Measurements from ENCODE around the gene NES.
A peak's percentile ranks its signal among the peaks of the same experiment; 100 is the strongest.

The NES gene

DNA sequence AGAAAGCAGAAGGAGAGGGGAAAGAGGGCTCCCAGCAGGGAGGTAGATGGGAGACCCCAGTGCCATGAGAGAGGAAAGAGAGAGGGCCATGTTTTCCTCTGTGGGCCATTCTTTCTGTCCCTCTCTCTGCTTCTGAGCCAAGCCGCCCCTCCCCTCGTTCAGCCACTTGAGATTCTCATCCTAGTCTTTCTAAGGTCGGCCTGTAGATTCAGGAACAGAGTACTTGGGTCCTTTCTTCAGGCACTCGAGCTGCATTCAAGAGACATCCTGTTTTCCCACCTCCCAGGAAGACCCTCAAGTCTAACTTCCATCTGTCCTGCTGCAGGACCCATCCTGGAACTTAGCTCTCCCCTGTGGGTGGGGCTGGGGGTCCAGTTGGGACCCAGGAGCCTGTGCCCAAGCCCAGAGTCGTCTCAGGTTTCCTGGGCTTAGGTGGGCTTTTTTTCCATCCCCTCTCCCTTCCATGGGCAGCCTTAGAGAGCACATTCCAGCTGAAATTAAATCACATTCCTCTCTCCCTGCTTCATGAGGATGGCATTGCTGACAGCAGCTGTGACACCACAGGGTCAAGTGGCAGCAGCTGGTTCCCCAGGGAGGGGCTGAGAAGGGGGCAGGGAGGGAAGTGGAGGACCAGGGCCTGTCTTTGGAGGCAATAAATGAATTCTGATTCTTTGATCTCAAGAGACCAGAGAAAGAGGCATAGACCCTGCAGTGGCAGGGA, 13.0 kb downstream of the NES start:
- Histone ChIP-seq H3K27ac (ENCODE audit: low read depth in 2 of 2, low read length in 2 of 2) (peak overlapping the region; percentile 49 to 80), H3K4me3 (ENCODE audit: low read length in 2 of 2) (no peak overlapping the region), H3K36me3 (ENCODE audit: control insufficient read depth in 2 of 2, insufficient read depth in 2 of 2, low read length in 2 of 2) (no peaks in the 10 kb centered on the region), H3K9ac (ENCODE audit: low read depth in 1 of 2, low read length in 2 of 2) (peak overlapping the region; percentile 1 to 48), H3K27me3 (ENCODE audit: control insufficient read depth in 2 of 2, insufficient read depth in 2 of 2, low read length in 2 of 2) (no peaks in the 10 kb centered on the region), H3K4me1 (ENCODE audit: control insufficient read depth in 2 of 2, insufficient read depth in 2 of 2, low read length in 2 of 2) (peaks cover 55 to 57% of the 10 kb centered on the region in 2 donors), H3K9me3 (ENCODE audit: control insufficient read depth in 2 of 2, low read length in 2 of 2) (no peaks in the 10 kb centered on the region)

DNA sequence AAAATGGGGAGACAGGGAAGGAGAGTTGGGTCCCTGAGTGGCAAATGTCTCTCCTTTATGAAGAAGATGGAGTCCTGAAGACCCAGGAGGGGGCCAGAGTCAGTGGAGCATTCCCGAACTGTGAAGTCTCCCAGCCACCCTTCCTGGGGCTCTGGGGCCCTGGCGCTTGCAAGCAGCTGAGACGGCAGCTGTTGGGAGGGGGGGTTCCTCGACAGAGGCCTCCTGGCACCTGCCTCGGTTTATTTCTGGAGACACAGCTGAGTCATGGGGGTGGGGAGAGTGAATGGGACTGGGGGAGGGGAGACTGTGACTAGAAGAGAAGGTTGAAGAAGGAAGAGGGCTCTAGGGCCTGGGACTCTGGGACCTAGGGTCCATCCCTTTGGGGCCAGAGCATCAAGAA, 14.0 kb downstream of the NES start:
- no peaks in the 10 kb centered on the region for H3K27me3 ChIP-seq (ENCODE audit: control insufficient read depth in 2 of 2, insufficient read depth in 2 of 2, low read length in 2 of 2)
- H3K4me1 ChIP-seq (ENCODE audit: control insufficient read depth in 2 of 2, insufficient read depth in 2 of 2, low read length in 2 of 2), result peaks cover 59% of the 10 kb centered on the region in 2 donors
- H3K9me3 ChIP-seq (ENCODE audit: control insufficient read depth in 2 of 2, low read length in 2 of 2), result no peaks in the 10 kb centered on the region
- H3K36me3 ChIP-seq (ENCODE audit: control insufficient read depth in 2 of 2, insufficient read depth in 2 of 2, low read length in 2 of 2), result no peaks in the 10 kb centered on the region
- no peak overlapping the region for H3K4me3 ChIP-seq (ENCODE audit: low read length in 2 of 2)
- no peak overlapping the region for H3K9ac ChIP-seq (ENCODE audit: low read depth in 1 of 2, low read length in 2 of 2)
- peak overlapping the region; percentile 45 to 80 for H3K27ac ChIP-seq (ENCODE audit: low read depth in 2 of 2, low read length in 2 of 2)

DNA sequence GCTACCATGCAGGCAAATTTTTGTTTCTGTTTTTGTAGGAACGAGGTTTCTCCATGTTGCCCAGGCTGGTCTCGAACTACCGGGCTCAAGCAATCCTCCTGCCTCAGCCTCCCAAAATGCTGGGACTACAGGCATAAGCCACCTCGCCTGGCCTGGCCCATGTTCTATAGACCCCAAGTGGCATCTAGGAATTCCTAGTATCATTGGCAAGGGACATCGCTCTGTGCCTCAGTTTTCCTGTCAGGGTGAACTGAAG, 14.5 kb downstream of the NES start:
- Histone ChIP-seq H3K4me1 (ENCODE audit: control insufficient read depth in 2 of 2, insufficient read depth in 2 of 2, low read length in 2 of 2) (peaks cover 56 to 58% of the 10 kb centered on the region in 2 donors), H3K27me3 (ENCODE audit: control insufficient read depth in 2 of 2, insufficient read depth in 2 of 2, low read length in 2 of 2) (no peaks in the 10 kb centered on the region), H3K9me3 (ENCODE audit: control insufficient read depth in 2 of 2, low read length in 2 of 2) (no peaks in the 10 kb centered on the region), H3K4me3 (ENCODE audit: low read length in 2 of 2) (no peak overlapping the region), H3K27ac (ENCODE audit: low read depth in 2 of 2, low read length in 2 of 2) (peak overlapping the region; percentile 45 to 80), H3K36me3 (ENCODE audit: control insufficient read depth in 2 of 2, insufficient read depth in 2 of 2, low read length in 2 of 2) (no peaks in the 10 kb centered on the region), H3K9ac (ENCODE audit: low read depth in 1 of 2, low read length in 2 of 2) (no peak overlapping the region)

DNA sequence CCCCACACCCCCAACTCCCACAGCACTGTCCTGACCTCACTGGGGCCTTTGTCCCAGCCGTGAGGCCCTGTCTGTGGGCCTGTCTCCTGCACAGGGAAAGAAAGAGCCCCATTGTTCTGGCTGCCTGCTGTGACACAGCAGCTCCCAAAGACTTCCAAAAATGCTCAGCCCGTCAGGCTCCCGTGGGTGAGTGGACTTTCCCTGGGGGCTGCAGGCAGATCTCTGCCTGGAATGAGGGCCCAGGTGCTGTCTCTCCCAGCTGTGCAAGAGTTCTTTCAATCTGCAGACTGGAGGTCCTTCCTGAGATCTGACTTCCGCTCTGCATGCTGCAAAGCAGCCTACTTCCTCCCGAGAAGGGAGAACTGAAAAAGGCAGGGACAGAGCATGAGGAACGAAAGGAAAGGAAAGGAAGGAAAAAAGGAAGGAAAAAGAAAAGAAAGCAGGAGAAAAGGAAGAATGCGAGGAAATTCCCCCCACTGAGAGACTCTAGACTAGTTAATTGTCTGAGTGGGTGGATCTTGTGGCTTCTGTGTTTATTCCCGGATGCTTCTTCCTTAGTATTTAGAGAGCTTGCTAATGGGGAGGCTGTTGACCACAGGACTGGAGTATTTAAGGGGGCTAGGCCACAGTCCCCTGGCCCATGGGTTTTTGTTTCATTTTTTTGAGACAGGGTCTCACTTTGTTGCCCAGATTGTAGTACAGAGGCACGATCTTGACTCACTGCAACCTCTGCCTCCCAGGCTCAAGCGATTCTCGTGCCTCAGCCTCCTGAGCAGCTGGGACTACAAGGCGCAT, 15.0 kb downstream of the NES start:
- peaks cover 56 to 60% of the 10 kb centered on the region in 2 donors for H3K4me1 ChIP-seq (ENCODE audit: control insufficient read depth in 2 of 2, insufficient read depth in 2 of 2, low read length in 2 of 2)
- no peaks in the 10 kb centered on the region for H3K27me3 ChIP-seq (ENCODE audit: control insufficient read depth in 2 of 2, insufficient read depth in 2 of 2, low read length in 2 of 2)
- H3K27ac ChIP-seq (ENCODE audit: low read depth in 2 of 2, low read length in 2 of 2), result peak overlapping the region; percentile 45 to 80
- H3K9ac ChIP-seq (ENCODE audit: low read depth in 1 of 2, low read length in 2 of 2), result no peak overlapping the region
- no peaks in the 10 kb centered on the region for H3K36me3 ChIP-seq (ENCODE audit: control insufficient read depth in 2 of 2, insufficient read depth in 2 of 2, low read length in 2 of 2)
- H3K9me3 ChIP-seq (ENCODE audit: control insufficient read depth in 2 of 2, low read length in 2 of 2), result no peaks in the 10 kb centered on the region
- peak overlapping the region in 1 of 2 donors; percentile 15 for H3K4me3 ChIP-seq (ENCODE audit: low read length in 2 of 2)

DNA sequence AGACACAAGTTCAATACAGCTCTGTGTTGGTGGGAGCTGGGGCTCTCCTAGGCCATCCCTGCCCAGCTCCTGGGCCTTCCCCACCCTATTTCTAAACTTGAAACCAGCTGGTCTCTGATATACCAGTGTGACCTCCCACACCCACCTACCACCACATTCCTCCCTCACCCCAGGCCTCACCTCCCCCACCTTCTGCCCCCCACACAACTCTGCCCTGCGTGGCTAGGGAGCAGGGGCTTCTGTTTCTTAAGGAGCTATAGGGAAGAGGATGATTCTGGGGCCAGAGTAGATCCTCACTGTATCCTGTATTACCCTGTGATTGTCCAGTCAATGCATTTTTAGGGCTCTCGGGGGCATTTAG, 16.5 kb downstream of the NES start:
- Histone ChIP-seq H3K27ac (ENCODE audit: low read depth in 2 of 2, low read length in 2 of 2) (peak overlapping the region; percentile 78 to 80), H3K27me3 (ENCODE audit: control insufficient read depth in 2 of 2, insufficient read depth in 2 of 2, low read length in 2 of 2) (peaks cover 0 to 5% of the 10 kb centered on the region in 2 donors), H3K36me3 (ENCODE audit: control insufficient read depth in 2 of 2, insufficient read depth in 2 of 2, low read length in 2 of 2) (no peaks in the 10 kb centered on the region), H3K4me1 (ENCODE audit: control insufficient read depth in 2 of 2, insufficient read depth in 2 of 2, low read length in 2 of 2) (peaks cover 62 to 63% of the 10 kb centered on the region in 2 donors), H3K9me3 (ENCODE audit: control insufficient read depth in 2 of 2, low read length in 2 of 2) (no peaks in the 10 kb centered on the region), H3K4me3 (ENCODE audit: low read length in 2 of 2) (peak overlapping the region; percentile 69 to 80), H3K9ac (ENCODE audit: low read depth in 1 of 2, low read length in 2 of 2) (peak overlapping the region; percentile 52 to 86)

DNA sequence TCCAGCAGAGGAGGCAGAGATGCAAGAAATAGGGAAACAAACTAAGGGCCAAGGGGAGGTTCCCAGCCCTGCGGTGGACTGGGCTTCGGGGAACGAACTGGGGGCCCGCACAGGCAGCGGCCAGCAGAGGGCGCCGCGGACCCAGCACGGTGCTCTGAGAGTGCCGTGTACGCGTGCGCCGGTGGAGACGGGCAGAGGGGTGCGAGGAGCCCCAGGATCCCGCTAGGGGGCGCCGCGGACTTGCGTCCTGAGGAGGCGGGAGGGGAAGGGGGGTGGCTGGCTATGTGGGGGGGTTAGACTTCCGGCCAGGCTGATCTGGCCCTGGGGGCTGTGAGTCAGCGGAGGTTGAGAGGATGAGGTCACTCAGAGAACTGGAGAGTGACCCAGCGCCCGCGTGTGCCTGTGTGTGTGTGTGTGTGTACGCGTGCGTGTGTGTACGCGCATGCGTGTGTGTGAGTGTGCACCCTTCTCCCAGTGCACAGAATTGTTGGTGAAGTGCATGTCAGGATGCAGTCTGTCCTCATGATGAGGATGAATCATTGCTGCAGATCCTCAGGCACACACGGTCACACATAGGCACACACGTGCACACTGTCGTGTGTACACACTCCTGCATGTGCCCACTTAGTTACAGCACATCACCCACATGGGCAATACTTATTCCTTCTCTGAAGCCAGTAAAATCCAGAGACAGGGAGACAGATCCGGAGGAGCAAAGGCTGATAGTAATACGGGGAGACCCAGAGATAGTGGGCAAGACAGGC, 17.0 kb downstream of the NES start:
- Histone ChIP-seq H3K36me3 (ENCODE audit: control insufficient read depth in 2 of 2, insufficient read depth in 2 of 2, low read length in 2 of 2) (no peaks in the 10 kb centered on the region), H3K27ac (ENCODE audit: low read depth in 2 of 2, low read length in 2 of 2) (peak overlapping the region; percentile 78 to 80), H3K27me3 (ENCODE audit: control insufficient read depth in 2 of 2, insufficient read depth in 2 of 2, low read length in 2 of 2) (peaks cover 0 to 5% of the 10 kb centered on the region in 2 donors), H3K9me3 (ENCODE audit: control insufficient read depth in 2 of 2, low read length in 2 of 2) (no peaks in the 10 kb centered on the region), H3K9ac (ENCODE audit: low read depth in 1 of 2, low read length in 2 of 2) (peak overlapping the region; percentile 56 to 86), H3K4me1 (ENCODE audit: control insufficient read depth in 2 of 2, insufficient read depth in 2 of 2, low read length in 2 of 2) (peaks cover 56 to 57% of the 10 kb centered on the region in 2 donors), H3K4me3 (ENCODE audit: low read length in 2 of 2) (peak overlapping the region; percentile 69 to 80)

DNA sequence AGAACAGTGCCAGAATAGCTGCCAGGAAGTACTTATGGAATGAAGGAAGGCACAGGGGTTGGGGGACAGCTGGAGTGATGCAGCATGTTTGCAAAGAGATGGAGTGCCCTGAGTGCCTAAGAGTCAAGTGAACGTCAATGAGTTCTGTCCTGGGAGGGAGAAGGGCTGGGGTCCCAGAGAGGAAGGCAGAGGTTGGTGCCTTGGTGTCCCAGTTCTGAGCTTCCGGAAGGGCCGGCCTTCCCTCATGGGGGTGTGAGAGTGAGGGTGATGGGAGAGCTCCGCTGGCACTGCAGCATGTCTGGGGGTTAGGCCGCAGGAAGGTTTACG, 17.6 kb downstream of the NES start:
- Histone ChIP-seq H3K27ac (ENCODE audit: low read depth in 2 of 2, low read length in 2 of 2) (peak overlapping the region; percentile 78 to 80), H3K4me3 (ENCODE audit: low read length in 2 of 2) (peak overlapping the region; percentile 59 to 69), H3K27me3 (ENCODE audit: control insufficient read depth in 2 of 2, insufficient read depth in 2 of 2, low read length in 2 of 2) (peaks cover 0 to 5% of the 10 kb centered on the region in 2 donors), H3K4me1 (ENCODE audit: control insufficient read depth in 2 of 2, insufficient read depth in 2 of 2, low read length in 2 of 2) (peaks cover 52% of the 10 kb centered on the region in 2 donors), H3K36me3 (ENCODE audit: control insufficient read depth in 2 of 2, insufficient read depth in 2 of 2, low read length in 2 of 2) (no peaks in the 10 kb centered on the region), H3K9me3 (ENCODE audit: control insufficient read depth in 2 of 2, low read length in 2 of 2) (no peaks in the 10 kb centered on the region), H3K9ac (ENCODE audit: low read depth in 1 of 2, low read length in 2 of 2) (peak overlapping the region; percentile 56)

DNA sequence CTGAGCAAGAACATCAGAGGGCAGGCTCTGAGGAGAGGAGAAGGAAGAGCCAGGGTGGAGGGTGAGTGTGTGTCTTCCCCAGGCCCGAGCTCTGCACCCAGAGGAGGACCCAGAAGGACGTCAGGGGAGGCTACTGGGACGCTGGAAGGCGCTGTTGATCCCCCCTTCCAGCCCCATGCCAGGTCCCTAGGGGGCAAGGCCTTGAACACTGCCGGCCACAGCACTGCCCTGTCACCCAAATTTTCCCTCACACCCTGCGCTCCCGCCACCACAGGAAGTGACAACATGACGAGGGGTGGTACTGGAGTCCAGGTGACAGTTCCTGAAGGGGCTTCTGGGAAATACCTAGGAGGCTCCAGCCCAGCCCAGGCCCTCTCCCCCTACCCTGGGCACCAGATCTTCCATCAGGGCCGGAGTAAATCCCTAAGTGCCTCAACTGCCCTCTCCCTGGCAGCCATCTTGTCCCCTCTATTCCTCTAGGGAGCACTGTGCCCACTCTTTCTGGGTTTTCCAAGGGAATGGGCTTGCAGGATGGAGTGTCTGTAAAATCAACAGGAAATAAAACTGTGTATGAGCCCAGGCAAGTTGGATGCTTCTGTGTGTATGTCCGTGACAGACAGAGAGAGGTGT, 18.1 kb downstream of the NES start:
- H3K27ac ChIP-seq (ENCODE audit: low read depth in 2 of 2, low read length in 2 of 2), result peak overlapping the region; percentile 19 to 47
- H3K27me3 ChIP-seq (ENCODE audit: control insufficient read depth in 2 of 2, insufficient read depth in 2 of 2, low read length in 2 of 2), result peaks cover 0 to 5% of the 10 kb centered on the region in 2 donors
- H3K9me3 ChIP-seq (ENCODE audit: control insufficient read depth in 2 of 2, low read length in 2 of 2), result no peaks in the 10 kb centered on the region
- peaks cover 46% of the 10 kb centered on the region in 2 donors for H3K4me1 ChIP-seq (ENCODE audit: control insufficient read depth in 2 of 2, insufficient read depth in 2 of 2, low read length in 2 of 2)
- no peaks in the 10 kb centered on the region for H3K36me3 ChIP-seq (ENCODE audit: control insufficient read depth in 2 of 2, insufficient read depth in 2 of 2, low read length in 2 of 2)
- H3K4me3 ChIP-seq (ENCODE audit: low read length in 2 of 2), result no peak overlapping the region
- H3K9ac ChIP-seq (ENCODE audit: low read depth in 1 of 2, low read length in 2 of 2), result no peak overlapping the region

DNA sequence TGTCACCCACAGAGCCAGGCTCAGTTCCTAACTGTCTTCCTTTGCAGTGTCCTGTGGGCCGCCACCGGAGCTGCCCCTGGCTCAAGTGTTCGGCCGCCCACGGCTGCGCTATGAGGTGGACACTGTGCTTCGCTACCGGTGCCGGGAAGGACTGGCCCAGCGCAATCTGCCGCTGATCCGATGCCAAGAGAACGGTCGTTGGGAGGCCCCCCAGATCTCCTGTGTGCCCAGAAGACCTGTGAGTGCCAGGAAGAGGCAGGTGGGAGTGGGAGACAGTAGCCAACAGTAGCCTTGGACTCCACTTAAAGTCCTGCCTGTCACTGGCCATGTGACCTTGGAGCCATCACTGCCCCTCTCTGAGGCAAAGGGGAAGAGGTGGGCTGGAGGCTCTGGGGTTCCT, 18.7 kb downstream of the NES start:
- no peak overlapping the region for H3K9ac ChIP-seq (ENCODE audit: low read depth in 1 of 2, low read length in 2 of 2)
- peaks cover 0 to 5% of the 10 kb centered on the region in 2 donors for H3K27me3 ChIP-seq (ENCODE audit: control insufficient read depth in 2 of 2, insufficient read depth in 2 of 2, low read length in 2 of 2)
- peak overlapping the region in 1 of 2 donors; percentile 19 for H3K27ac ChIP-seq (ENCODE audit: low read depth in 2 of 2, low read length in 2 of 2)
- no peaks in the 10 kb centered on the region for H3K9me3 ChIP-seq (ENCODE audit: control insufficient read depth in 2 of 2, low read length in 2 of 2)
- H3K36me3 ChIP-seq (ENCODE audit: control insufficient read depth in 2 of 2, insufficient read depth in 2 of 2, low read length in 2 of 2), result no peaks in the 10 kb centered on the region
- H3K4me1 ChIP-seq (ENCODE audit: control insufficient read depth in 2 of 2, insufficient read depth in 2 of 2, low read length in 2 of 2), result peaks cover 45% of the 10 kb centered on the region in 2 donors
- no peak overlapping the region for H3K4me3 ChIP-seq (ENCODE audit: low read length in 2 of 2)
